Esophagus (tissue), 2 donors: ENCODE results near the gene RHOB. TPM values are rescaled to one million over a fixed set of nuclear protein-coding genes. Genes with fewer than 3 reads are reported as not detected.
A peak's percentile ranks its signal among the peaks of the same experiment; 100 is the strongest.
"Not testable (repeated sequence)": the region's sequence is repeated elsewhere in the genome, so short reads cannot be mapped to it uniquely, and the experiment has no call there.

Source experiments
- H3K27ac ChIP-seq, 2 donors: one replicate each; pipeline ENCODE4 v1.5.1; 2013; ENCODE audit warnings: low read depth in 2 of 2, mild to moderate bottlenecking in 2 of 2, inconsistent platforms in 1 of 2, low read length in 1 of 2, moderate library complexity in 1 of 2
- H3K27me3 ChIP-seq, 2 donors: one replicate each; pipeline ENCODE4 v1.6.1; 2013; ENCODE audit warnings: low read length in 2 of 2, control low read depth in 1 of 2, mild to moderate bottlenecking in 1 of 2; ENCODE audit not compliant: insufficient read depth in 2 of 2, control insufficient read depth in 1 of 2
- H3K36me3 ChIP-seq, 2 donors: one replicate each; pipeline ENCODE4 v1.6.1; 2013; ENCODE audit warnings: low read length in 1 of 2; ENCODE audit not compliant: control insufficient read depth in 2 of 2, insufficient read depth in 2 of 2
- H3K4me1 ChIP-seq, 2 donors: one replicate each; pipeline ENCODE4 v1.6.1; 2013; ENCODE audit warnings: low read length in 1 of 2; ENCODE audit not compliant: control insufficient read depth in 2 of 2, insufficient read depth in 2 of 2
- H3K4me3 ChIP-seq, 2 donors: one replicate each; pipeline ENCODE4 v1.5.1; 2013; ENCODE audit warnings: low read length in 2 of 2, mild to moderate bottlenecking in 2 of 2, low read depth in 1 of 2, moderate library complexity in 1 of 2
- H3K9me3 ChIP-seq, 2 donors: one replicate each; pipeline ENCODE4 v1.6.1; 2013; ENCODE audit warnings: mild to moderate bottlenecking in 2 of 2, low read depth in 1 of 2, low read length in 1 of 2, moderate library complexity in 1 of 2; ENCODE audit not compliant: control insufficient read depth in 2 of 2, insufficient read depth in 1 of 2
- WGBS, 2 donors: extraction: QIAGEN DNeasy Blood & Tissue Kit; methylation state at CpG; one replicate each; pipeline ENCODE4 v1.1.7; 2013; 5-methylcytosine and 5-hydroxymethylcytosine counted together
- polyA plus RNA-seq, 2 donors: library from polyadenylated mRNA; stranded (reverse); fragments of 200-250 nt; gene quantifications; one replicate each; pipeline ENCODE4 v1.2.3, GENCODE V29; 2013
- donor health status: healthy with polysubstance abuse.
- donor health status: Bipolar disorder and iron deficiency.

The RHOB gene
- polyA plus RNA-seq, 2 donors: 33.4 to 99.3 TPM

DNA sequence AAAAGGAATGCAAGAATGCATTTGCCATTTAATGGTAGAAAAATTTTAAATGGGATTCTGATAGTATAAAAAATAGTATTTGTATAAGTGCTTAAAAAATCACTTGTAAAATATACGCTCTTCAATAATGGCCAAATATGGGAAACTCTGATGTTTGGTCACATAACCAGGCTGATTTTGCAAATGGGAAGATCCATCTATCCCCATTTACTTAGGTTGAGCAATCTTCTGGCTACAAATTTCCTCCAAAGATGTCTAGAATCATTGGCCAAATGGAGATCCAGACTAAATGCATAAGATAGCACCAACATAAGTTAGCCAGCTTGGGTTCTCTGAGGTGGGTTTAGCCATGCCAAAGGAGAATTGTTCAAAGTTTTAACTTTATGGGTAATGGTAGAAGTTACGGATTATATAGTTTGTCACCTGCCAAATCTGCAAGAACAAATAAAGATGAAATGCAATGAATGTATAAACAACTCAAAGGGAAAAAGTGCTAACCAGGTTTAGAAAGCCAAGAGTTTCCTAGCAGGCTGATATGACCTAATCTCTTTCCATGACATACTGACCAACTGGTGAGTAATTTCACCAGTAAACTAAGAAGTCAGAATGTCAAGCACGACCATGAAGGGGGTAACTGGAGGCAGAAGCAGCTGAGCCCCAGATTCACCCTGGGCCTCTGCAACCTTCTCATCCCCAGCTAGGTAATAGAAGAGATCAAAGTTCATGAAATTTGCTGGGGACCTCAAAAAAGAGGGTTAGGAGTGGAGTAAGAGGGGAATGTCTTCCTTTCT is 10.0 kb downstream of the RHOB start:
- Histone ChIP-seq H3K27me3 (no peaks in the 10 kb centered on the region), H3K4me1 (peaks cover 0 to 5% of the 10 kb centered on the region in 2 donors), H3K9me3 (no peaks in the 10 kb centered on the region), H3K4me3 (no peak overlapping the region), H3K36me3 (no peaks in the 10 kb centered on the region), H3K27ac (peak overlapping the region; percentile 18 to 27)
- WGBS, 2 donors: 72 to 76% methylated on average over 3 of the region's 3 CpGs

DNA sequence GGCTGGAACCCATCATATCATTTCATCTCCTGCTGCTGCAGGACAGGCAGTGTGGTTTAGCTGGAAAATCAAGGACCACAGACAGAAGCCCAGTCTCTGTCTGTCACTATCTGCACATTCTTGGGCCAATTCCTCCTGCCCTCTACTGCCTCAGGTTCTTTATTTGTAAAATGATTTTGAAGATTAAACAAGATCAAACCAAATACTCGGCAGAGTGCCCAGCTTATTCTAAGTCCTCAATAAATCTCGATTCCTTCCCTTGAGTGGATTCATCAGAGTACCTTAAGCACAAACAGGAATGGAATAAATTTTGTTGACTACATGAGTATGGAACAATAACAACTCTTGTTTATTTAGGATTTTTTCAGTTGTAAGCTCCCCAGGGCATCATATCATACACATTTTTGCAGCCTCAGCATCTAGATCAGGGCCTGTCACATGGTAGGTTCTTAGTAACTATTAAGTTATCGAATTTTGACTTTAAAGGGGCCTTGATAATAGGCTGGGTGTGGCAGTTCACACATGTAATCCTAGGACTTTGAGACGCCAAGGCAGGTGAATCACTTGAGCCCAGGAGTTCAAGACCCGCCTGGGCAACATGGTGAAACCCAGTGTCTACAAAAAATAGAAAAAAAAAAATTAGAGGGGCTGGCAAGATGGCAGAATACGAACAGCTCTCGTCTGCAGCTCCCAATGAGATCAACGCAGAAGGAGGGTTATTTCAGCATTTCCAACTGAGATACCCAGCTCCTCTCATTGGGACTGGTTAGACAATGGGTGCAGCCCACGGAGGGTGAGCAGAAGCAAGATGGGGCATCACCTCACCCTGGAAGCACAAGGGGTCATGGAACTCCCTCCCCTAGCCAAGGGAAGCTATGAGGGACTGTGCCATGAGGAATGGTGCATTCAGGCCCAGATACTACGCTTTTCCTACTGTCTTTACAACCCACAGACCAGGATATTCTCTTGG is 11.1 kb downstream of the RHOB start:
- Histone ChIP-seq H3K4me3 (no peak overlapping the region), H3K27me3 (no peaks in the 10 kb centered on the region), H3K36me3 (no peaks in the 10 kb centered on the region), H3K9me3 (no peaks in the 10 kb centered on the region), H3K27ac (no peak overlapping the region), H3K4me1 (peaks cover 0 to 2% of the 10 kb centered on the region in 2 donors)
- 75 to 81% methylated on average over 10 of the region's 10 CpGs for WGBS, 2 donors

DNA sequence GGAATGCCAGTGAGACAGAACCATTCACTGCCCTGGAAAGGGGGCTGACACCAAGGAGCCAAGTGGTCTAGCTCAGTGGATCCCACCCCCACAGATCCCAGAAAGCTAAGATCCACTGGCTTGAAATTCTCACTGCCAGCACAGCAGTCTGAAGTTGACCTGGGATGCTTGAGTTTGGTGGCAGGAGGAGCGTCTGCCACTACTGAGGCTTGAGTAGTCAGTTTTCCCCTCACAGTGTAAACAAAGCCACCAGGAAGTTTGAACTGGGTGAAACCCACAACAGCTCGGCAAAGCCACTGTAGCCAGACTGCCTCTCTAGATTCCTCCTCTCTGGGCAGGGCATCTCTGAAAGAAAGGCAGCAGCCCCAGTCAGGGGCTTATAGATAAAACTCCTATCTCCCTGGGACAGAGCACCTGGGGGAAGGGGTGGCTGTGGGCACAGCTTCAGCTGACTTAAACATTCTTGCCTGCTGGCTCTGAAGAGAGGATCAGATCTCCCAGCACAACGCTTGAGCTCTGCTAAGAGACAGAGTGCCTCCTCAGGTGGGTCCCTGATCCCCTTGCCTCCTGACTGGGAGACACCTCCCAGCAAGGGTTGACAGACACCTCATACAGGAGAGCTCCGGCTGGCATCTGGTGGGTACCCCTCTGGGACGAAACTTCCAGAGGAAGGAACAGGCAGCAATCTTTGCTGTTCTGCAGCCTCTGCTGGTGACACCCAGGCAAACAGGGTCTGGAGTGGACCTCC is 12.0 kb downstream of the RHOB start:
- H3K27me3 ChIP-seq, H3K4me1 ChIP-seq, H3K4me3 ChIP-seq, H3K9me3 ChIP-seq, H3K36me3 ChIP-seq, H3K27ac ChIP-seq: not testable (repeated sequence)
- 78 to 82% methylated on average over 5 of the region's 5 CpGs for WGBS, 2 donors

DNA sequence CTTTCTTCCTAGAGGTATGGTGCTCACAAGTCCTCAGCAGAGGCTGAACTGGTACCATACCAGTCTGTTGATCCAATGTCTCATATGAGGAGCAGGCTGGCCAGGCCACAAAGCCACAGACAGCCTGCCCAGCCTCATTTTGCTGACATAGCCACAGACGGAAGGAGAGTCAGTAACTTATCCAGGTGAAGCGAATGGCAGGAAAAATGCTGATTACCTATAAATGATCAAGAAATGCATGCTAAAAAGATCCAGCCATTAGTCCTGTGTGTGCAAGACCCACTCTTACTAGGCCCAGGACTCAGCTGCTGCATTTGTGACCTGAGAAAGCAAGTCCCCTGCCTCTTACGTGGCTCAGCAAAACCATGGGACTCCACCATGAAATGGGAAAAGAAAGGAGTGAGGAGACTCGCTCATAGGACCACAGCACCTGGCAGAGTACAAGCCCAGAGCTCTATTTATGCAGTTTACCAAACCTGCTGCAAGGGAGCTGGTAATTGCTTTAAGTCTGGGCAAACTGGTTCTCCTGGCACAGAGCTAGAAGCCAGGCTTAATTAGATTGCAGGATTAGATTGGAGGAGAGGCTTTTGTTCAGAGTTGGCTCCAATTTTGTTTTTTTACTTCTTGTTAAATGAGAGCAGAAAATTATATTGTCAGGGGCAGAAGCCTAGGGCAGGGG is 19.0 kb downstream of the RHOB start:
- 36 to 52% methylated on average over 4 of the region's 4 CpGs for WGBS, 2 donors
- H3K27ac ChIP-seq: peak overlapping the region; percentile 79 to 98
- H3K4me1 ChIP-seq: peaks cover 3 to 6% of the 10 kb centered on the region in 2 donors

DNA sequence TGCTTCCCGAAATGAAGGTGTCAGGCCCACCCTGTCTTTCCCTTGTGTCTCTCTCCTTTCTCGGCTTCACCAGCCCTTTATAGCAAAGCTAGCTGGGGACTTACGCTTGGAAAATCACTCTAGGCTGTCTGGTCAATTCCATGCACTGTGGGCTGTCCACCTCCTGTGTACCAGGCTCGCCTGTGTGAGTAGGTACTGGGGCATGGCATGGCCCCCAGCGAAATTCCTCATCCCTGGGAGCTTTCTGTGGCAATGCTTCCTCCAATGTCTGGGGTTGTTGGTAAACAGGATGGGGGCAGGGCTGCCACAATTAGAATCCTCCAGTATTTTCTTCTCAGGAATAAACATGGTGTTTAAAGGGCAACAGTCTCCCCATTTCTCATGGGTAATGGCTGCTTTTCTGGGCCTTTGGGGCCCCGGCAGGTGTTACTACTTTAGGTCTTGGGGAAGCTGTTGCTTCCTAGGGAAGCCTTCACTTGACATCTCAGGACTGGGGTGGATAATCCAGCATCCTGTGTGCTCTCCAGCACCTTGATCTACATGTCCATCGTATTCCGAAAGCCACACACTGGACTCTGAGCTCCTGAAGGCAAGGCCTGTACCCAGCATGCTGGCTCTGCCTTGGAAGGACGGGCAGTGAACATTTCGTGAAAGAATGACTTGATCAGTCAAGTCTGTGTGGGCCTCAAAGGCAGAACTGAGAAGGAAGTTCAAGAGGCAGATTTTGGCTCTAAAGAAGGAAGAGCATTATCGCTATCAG is 21.1 kb downstream of the RHOB start:
- Histone ChIP-seq H3K4me1 (peaks cover 6% of the 10 kb centered on the region in 2 donors), H3K27ac (peak overlapping the region in 1 of 2 donors; percentile 71), H3K27me3 (no peaks in the 10 kb centered on the region), H3K9me3 (no peaks in the 10 kb centered on the region), H3K4me3 (no peak overlapping the region), H3K36me3 (no peaks in the 10 kb centered on the region)
- WGBS, 2 donors: 92 to 93% methylated on average over 11 of the region's 11 CpGs

More for the DNA sequence above, 19.0 kb downstream of the RHOB start:
- Histone ChIP-seq H3K27me3 (no peaks in the 10 kb centered on the region), H3K9me3 (no peaks in the 10 kb centered on the region), H3K4me3 (no peak overlapping the region), H3K36me3 (no peaks in the 10 kb centered on the region)

GRCh38 chr2:20468549-20469500 is 22.0 kb downstream of the RHOB start:
- no peak overlapping the region for H3K27ac ChIP-seq
- no peaks in the 10 kb centered on the region for H3K36me3 ChIP-seq
- peaks cover 6 to 7% of the 10 kb centered on the region in 2 donors for H3K4me1 ChIP-seq
- 75 to 81% methylated on average over 11 of the region's 11 CpGs for WGBS, 2 donors
- H3K9me3 ChIP-seq: no peaks in the 10 kb centered on the region
- no peak overlapping the region for H3K4me3 ChIP-seq
- H3K27me3 ChIP-seq: no peaks in the 10 kb centered on the region

GRCh38 chr2:20469595-20469994 is 22.7 kb downstream of the RHOB start:
- WGBS, 2 donors: 84 to 89% methylated on average over 8 of the region's 8 CpGs
- Histone ChIP-seq H3K36me3 (no peaks in the 10 kb centered on the region), H3K9me3 (no peaks in the 10 kb centered on the region), H3K4me3 (no peak overlapping the region), H3K27ac (no peak overlapping the region), H3K4me1 (peaks cover 6 to 7% of the 10 kb centered on the region in 2 donors), H3K27me3 (no peaks in the 10 kb centered on the region)

GRCh38 chr2:20470211-20470610 is 23.3 kb downstream of the RHOB start:
- H3K36me3 ChIP-seq: no peaks in the 10 kb centered on the region
- H3K27ac ChIP-seq: no peak overlapping the region
- WGBS, 2 donors: 84 to 92% methylated on average over 6 of the region's 6 CpGs
- H3K4me3 ChIP-seq: no peak overlapping the region
- H3K4me1 ChIP-seq: peaks cover 6 to 7% of the 10 kb centered on the region in 2 donors
- H3K27me3 ChIP-seq: no peaks in the 10 kb centered on the region
- H3K9me3 ChIP-seq: no peaks in the 10 kb centered on the region
